T-helper 17 cell (primary cell): ENCODE results near the gene DNAJC21. TPM values are rescaled to one million over a fixed set of nuclear protein-coding genes. Genes with fewer than 3 reads are reported as not detected.

Source experiments
- ATAC-seq: fragments of 150-1000 bp; cut with Tn5 transposase; 2 replicates; pipeline ENCODE4 v1.10.0; 2021; ENCODE audit warnings: mild to moderate bottlenecking, moderate library complexity
- DNase-seq, 3 donors: peaks; one replicate each; pipeline versions ENCODE4 v3.0.0 to v3.0.0-alpha.2; 2020 to 2021
- H3K9me3 ChIP-seq: one replicate; pipeline ENCODE4 v1.7.0; 2013; ENCODE audit warnings: low read length, mild to moderate bottlenecking; ENCODE audit not compliant: control insufficient read depth, poor library complexity, severe bottlenecking
- H3K27ac Mint-ChIP-seq: one replicate; pipeline ENCODE4 v1.8.0; 2022; ENCODE audit warnings: mild to moderate bottlenecking, moderate library complexity, mixed read lengths
- H3K27me3 Mint-ChIP-seq: one replicate; pipeline ENCODE4 v1.8.0; 2022; ENCODE audit warnings: mixed read lengths
- H3K36me3 Mint-ChIP-seq: one replicate; pipeline ENCODE4 v1.8.0; 2022; ENCODE audit warnings: low read depth, mixed read lengths
- H3K4me1 Mint-ChIP-seq: one replicate; pipeline ENCODE4 v1.8.0; 2022; ENCODE audit warnings: mild to moderate bottlenecking, mixed read lengths
- H3K4me3 Mint-ChIP-seq: one replicate; pipeline ENCODE4 v1.8.0; 2022; ENCODE audit warnings: mild to moderate bottlenecking, moderate library complexity, mixed read lengths
- total RNA-seq, 4 donors: library from RNA in 2 of 4; stranded (reverse) in 2 of 4; gene quantifications; one replicate each; pipeline ENCODE4 v1.2.3 and lab custom pipeline; 2022 to 2026

Gene DNAJC21
- total RNA-seq, 2 donors from 2014 or later: 54.0 to 54.3 TPM

DNA sequence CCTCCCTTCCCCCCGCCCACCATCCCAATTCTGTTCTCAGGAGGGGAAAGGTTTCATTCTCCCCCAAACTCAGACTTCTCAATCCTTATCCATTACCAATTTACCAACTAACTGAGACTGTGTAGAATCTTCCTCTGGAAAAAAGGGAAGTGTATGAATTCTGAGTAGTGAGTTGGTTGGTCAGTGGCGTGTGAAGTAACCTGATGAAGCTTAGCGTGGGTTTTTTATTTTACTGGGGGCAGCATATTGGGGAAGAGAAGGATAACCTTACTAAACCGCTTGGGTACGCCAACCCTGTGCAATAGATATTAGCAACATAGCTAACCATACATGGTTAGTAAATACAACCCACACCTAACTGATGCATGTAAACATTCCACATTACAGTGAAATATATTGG is 1.1 kb upstream of the DNAJC21 start:
- Mint-ChIP-seq H3K27ac (no peak overlapping the region), H3K27me3 (no peaks in the 10 kb centered on the region), H3K4me1 (peaks cover 24% of the 10 kb centered on the region), H3K36me3 (peaks cover 4% of the 10 kb centered on the region), H3K4me3 (no peak overlapping the region)
- ATAC-seq (no peak), DNase-seq (no peak)
- no peaks in the 10 kb centered on the region for H3K9me3 ChIP-seq

DNA sequence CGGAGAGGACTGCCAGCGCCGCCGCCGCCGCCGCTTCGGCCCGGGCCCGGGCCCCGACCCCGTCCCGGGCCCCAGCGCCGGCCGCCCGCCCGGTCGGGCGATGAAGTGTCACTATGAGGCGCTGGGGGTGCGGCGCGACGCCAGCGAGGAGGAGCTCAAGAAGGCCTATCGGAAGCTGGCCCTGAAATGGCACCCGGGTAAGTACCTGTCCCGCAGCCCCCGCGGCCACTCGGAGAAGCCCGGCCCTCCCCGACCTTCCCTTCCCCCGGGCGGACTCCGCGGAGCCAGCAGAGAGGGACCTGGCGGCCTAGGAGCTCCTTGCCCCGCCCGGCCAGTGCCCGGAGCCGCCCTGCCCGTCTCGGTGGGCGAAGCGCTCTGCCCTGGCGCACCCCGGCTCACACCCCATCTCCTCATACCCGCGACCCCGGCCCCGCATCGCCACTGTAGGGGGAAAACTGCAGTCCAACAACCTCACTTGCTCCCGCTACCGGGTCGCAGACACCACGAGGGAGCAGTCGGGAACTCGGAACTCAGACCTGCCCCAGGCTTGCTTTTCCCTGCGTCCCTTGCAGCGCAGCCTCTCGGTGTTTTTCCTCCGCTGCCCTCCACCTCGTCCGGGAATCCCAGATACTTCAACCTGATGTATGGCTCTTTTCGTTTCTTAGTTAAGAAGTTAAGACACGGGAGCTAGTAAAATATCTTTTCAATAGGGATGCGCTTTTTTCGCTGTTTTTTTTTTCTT is 532 bp downstream of the DNAJC21 start:
- peaks cover 2% of the 10 kb centered on the region for H3K36me3 Mint-ChIP-seq

DNA sequence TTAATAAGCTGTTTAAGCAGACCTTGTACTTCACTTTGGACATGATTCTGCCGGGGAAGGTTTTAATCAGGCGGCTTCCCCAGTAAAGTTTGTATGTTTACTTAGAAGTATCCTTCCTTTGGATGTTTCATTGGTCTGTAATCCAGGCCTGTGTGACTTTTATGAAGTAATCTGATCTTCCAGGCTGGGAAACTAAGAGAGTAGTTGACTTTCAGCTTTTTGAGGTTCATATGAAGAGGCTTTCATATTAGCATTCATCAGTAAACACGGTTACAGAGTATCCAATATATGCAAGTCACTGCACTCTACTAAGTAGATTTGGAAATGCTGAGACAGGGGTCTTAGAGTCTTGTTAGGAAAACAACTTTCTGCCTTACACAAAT is 1.1 kb downstream of the DNAJC21 start:
- ATAC-seq: no peak
- no peaks in the 10 kb centered on the region for H3K27me3 Mint-ChIP-seq
- no peak for DNase-seq
- H3K9me3 ChIP-seq: no peaks in the 10 kb centered on the region
- peak overlapping the region; percentile 97 for H3K4me3 Mint-ChIP-seq
- peak overlapping the region; percentile 91 for H3K27ac Mint-ChIP-seq
- H3K4me1 Mint-ChIP-seq: peaks cover 30% of the 10 kb centered on the region
- H3K36me3 Mint-ChIP-seq: no peaks in the 10 kb centered on the region

More for the DNA sequence above, 532 bp downstream of the DNAJC21 start:
- H3K27me3 Mint-ChIP-seq: no peaks in the 10 kb centered on the region
- peak overlapping the region; percentile 91 for H3K27ac Mint-ChIP-seq
- no peaks in the 10 kb centered on the region for H3K9me3 ChIP-seq
- DNase-seq (peak; percentile 62 to 77 (median 68)), ATAC-seq (peak; percentile 74)
- H3K4me1 Mint-ChIP-seq: peaks cover 29% of the 10 kb centered on the region
- peak overlapping the region; percentile 97 for H3K4me3 Mint-ChIP-seq

DNA sequence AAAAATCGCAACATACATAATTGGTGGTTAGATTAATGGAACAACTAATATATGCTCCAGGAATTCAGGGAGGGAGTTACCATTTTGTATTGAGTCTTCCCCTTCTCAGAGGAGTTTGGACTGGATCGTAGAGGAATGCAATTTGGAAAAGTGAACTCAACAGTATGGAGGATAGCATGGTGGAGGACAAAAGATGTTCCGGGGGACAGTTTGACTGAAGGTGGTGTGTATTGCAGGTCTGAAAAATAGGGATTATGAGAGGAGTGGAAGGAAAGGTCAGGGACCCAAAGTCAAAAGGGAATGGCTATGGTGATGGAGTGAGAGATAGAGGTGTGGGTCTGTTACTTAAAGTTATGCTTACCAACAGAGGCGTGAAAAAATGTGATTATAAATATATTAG is 1.5 kb downstream of the DNAJC21 start:
- H3K9me3 ChIP-seq: no peaks in the 10 kb centered on the region
- Mint-ChIP-seq H3K4me1 (peaks cover 30% of the 10 kb centered on the region), H3K27ac (peak overlapping the region; percentile 91), H3K4me3 (peak overlapping the region; percentile 97), H3K36me3 (no peaks in the 10 kb centered on the region), H3K27me3 (no peaks in the 10 kb centered on the region)
- ATAC-seq (no peak), DNase-seq (no peak)

DNA sequence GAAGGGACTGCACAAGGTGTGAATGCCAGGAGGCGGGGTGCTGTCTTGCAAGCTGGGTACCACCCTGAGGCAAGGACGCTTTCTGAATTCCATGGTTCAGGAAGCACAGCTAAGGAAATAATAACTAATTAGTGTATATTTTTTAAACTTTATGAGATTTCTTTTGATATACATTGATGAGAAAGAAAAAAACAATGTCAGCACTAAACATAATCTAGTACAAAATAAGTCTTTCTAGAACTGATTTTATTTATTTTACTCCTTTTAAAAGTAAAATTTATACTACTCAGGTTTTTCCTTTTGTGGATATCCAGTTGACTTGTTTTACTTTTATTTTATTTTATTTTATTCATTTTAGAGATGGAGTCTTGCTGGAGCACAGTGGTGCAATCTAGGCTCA is 3.6 kb downstream of the DNAJC21 start:
- ATAC-seq (no peak), DNase-seq (no peak)
- no peaks in the 10 kb centered on the region for H3K9me3 ChIP-seq
- Mint-ChIP-seq H3K4me1 (peaks cover 30% of the 10 kb centered on the region), H3K27ac (no peak overlapping the region), H3K36me3 (peaks cover 3% of the 10 kb centered on the region), H3K27me3 (no peaks in the 10 kb centered on the region), H3K4me3 (no peak overlapping the region)

DNA sequence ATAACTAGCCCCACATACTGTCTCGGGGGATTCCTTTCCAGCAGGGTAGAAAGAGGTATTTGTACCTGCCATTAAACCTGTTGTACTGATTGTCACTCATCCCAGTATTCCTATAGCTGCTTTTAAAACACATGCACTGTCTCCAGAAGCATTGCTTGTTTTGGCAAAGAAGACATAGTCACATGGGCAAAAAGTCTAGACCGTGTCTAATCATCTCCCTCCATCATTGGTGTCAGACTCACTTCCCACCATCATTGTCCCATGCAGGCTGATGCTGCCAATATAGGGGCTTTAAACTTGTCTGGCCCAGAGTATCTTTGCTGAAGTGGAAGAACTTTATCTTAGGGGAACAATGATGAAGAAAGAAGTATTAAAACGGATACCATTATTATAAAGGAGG is 12.6 kb downstream of the DNAJC21 start:
- ATAC-seq (no peak), DNase-seq (no peak)
- no peaks in the 10 kb centered on the region for H3K9me3 ChIP-seq
- H3K27me3 Mint-ChIP-seq: no peaks in the 10 kb centered on the region
- H3K27ac Mint-ChIP-seq: no peak overlapping the region
- H3K36me3 Mint-ChIP-seq: peaks cover 13% of the 10 kb centered on the region
- no peak overlapping the region for H3K4me3 Mint-ChIP-seq
- H3K4me1 Mint-ChIP-seq: peaks cover 3% of the 10 kb centered on the region

DNA sequence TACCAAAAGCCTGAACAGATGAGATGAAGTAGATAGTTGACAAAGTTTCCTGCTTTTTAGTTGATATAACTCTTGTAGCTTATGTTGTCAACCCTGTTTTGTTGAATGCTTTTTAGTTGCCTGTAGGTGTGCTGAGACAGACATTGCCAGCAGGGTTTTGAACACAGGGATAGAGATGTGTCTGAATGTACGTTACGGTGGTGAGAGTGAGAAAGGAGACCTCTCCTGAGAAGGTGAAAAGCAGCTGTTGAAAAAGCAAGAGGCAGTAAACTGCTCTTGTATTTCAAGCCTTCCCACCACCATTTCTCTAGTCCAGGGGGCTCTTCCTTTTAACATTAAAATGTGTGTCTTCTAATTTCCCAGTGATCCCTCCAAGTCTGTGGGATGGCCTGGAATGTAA is 14.7 kb downstream of the DNAJC21 start:
- ATAC-seq (no peak), DNase-seq (no peak)
- no peaks in the 10 kb centered on the region for H3K9me3 ChIP-seq
- peak overlapping the region; percentile 61 for H3K27ac Mint-ChIP-seq
- peaks cover 11% of the 10 kb centered on the region for H3K36me3 Mint-ChIP-seq
- H3K4me3 Mint-ChIP-seq: no peak overlapping the region
- H3K27me3 Mint-ChIP-seq: no peaks in the 10 kb centered on the region
- H3K4me1 Mint-ChIP-seq: no peaks in the 10 kb centered on the region

DNA sequence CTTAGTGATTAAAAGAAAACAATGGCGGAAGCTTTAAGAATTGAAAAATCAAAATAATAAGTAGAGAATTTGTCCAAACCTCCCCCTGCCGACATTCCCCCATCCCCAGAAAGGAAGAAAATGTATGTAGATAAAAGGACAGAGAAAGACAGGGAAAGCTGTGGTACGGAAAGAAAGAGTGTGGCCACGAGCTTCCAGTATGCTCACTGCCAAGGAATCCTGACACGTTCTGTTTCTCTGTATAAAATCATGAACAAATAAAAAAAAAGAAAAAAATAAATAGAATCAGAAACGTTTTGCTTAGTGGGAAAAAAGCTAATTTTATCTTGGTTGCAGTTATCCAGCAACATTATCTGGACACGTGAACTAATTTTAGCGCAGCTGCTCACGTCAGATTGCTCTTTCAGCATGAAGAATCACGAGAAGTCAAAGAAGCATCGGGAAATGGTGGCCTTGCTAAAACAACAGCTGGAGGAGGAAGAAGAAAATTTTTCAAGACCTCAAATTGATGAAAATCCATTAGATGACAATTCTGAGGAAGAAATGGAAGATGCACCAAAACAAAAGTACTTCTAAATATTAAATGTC is 15.2 kb downstream of the DNAJC21 start:
- no peaks in the 10 kb centered on the region for H3K27me3 Mint-ChIP-seq
- ATAC-seq (no peak), DNase-seq (no peak)
- H3K9me3 ChIP-seq: no peaks in the 10 kb centered on the region
- peaks cover 3% of the 10 kb centered on the region for H3K4me1 Mint-ChIP-seq
- peaks cover 14% of the 10 kb centered on the region for H3K36me3 Mint-ChIP-seq
- H3K4me3 Mint-ChIP-seq: no peak overlapping the region
- no peak overlapping the region for H3K27ac Mint-ChIP-seq

DNA sequence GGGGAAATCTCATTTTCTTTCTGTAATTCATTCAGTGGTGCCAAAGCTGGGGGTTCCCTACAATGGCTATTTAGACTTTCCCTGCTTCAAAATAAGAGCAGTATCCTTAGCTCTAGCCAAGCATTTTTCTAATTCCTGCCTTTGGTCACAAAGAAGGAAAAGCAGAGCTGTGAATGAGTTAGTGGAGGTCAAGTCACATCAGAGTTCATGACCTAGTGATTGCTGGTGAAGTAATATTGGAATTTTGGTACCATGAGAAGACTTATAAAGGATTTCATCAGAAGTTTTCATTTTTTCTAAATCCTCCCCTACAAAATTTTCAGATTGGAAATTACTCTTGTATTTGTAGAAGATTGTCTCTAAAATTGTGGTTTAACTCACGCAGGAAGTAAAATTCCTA is 28.0 kb downstream of the DNAJC21 start:
- DNase-seq: no peak
- no peak for ATAC-seq
- peaks cover 5% of the 10 kb centered on the region for H3K4me1 Mint-ChIP-seq
- no peaks in the 10 kb centered on the region for H3K9me3 ChIP-seq
- H3K36me3 Mint-ChIP-seq: peaks cover 2% of the 10 kb centered on the region
- H3K27ac Mint-ChIP-seq: no peak overlapping the region
- H3K27me3 Mint-ChIP-seq: no peaks in the 10 kb centered on the region
- H3K4me3 Mint-ChIP-seq: no peak overlapping the region

DNA sequence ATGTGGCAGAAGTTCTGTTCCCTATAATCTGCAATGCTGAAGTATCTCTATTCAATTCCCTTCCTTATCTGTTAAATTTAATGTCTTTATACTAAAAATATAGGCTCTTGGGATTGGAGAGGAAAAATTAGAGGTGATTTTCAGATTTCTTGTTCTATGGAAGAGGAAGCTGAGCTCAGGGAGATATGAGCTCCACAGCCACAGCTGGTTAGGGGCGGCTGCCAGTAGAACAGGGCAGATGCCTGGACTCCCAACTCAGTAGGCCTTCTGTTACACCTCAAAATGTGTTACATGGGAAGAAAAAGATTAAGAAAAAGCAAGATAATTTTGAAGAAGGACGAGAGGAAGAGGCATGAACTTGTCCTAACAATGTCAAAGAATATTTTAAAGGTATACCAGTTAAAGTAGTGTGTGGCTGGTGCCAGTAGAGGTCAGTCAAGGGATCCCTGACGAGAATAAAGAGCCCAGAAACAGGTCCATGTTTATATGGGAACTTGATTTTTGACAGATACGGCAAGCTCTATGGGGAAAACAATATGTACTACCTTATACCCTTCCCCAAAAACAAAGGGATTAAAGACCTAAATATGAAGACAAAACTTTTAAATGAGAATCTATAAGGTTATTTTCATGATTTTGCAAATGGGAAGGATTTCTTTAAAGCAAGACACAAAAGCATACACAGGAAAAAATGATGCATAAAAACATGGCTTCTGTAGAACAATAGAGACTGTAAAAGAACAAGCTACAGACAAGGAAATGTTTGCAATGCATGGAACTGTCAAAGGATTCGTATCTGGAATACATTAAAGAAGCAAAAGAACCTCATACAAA is 28.7 kb downstream of the DNAJC21 start:
- peaks cover 2% of the 10 kb centered on the region for H3K36me3 Mint-ChIP-seq
- no peak overlapping the region for H3K27ac Mint-ChIP-seq
- H3K27me3 Mint-ChIP-seq: no peaks in the 10 kb centered on the region
- H3K9me3 ChIP-seq: no peaks in the 10 kb centered on the region
- DNase-seq (no peak), ATAC-seq (peak; percentile 68)
- no peak overlapping the region for H3K4me3 Mint-ChIP-seq
- H3K4me1 Mint-ChIP-seq: peaks cover 5% of the 10 kb centered on the region

DNA sequence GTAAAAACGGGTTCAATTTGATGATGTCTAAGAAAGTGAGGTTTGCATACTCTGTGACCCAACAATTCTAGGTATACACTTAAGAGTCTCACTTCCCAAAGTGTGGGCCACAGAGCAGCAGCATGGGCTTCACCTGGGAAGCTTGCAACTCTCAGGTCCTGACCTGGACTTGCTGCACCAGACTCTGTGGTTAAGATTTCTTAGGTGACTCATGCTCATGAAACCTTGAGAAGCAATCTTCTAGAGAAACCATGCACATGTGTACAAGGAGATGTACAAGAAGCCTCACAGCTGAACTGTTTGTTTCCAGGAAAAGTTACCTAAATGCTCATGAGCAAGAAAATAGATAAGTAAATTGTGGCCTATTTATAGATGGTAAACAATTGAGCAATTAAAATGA is 30.0 kb downstream of the DNAJC21 start:
- Mint-ChIP-seq H3K27ac (peak overlapping the region; percentile 62), H3K36me3 (peaks cover 2% of the 10 kb centered on the region), H3K27me3 (no peaks in the 10 kb centered on the region), H3K4me1 (peaks cover 5% of the 10 kb centered on the region), H3K4me3 (no peak overlapping the region)
- ATAC-seq (no peak), DNase-seq (no peak)
- H3K9me3 ChIP-seq: no peaks in the 10 kb centered on the region

DNA sequence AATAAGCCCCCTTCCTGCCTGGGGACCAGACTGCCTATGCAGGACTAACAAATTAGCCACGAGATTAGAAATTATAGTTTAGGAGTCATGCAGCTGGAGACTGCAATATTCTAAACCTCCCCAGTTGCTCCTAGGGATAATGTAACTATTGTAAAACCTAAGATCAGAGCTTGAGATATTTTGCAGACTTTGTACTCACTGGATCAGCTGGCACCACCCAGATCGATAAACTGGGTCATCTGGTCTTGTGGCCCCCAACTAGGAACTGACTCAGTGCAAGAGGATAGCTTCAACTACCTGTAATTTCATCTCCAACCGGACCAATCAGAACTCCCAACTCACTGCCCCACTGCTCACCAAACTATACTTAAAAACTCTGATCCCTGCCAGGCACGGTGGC is 38.2 kb downstream of the DNAJC21 start:
- H3K9me3 ChIP-seq: no peaks in the 10 kb centered on the region
- DNase-seq (no peak), ATAC-seq (no peak)
- H3K27me3 Mint-ChIP-seq: no peaks in the 10 kb centered on the region
- no peak overlapping the region for H3K27ac Mint-ChIP-seq
- H3K36me3 Mint-ChIP-seq: no peaks in the 10 kb centered on the region
- no peaks in the 10 kb centered on the region for H3K4me1 Mint-ChIP-seq
- H3K4me3 Mint-ChIP-seq: no peak overlapping the region

DNA sequence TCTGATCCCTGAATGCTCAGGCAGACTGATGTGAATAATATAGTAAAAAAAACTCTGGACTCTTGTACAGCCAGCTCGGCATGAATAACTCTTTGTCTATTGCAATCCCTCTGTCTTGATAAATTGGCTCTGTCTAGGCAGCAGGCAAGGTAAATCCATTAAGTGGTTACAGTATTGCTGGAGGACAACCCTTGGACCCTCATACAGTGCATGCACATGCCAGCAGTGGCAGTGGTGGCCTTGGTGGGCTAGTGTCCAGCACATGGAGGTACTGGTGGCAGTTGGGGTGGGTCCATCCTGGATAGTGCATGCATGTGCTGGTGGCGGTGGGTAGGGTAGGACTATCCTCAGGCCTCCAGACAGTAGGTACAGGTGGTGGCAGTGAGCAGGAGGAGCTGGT is 38.9 kb downstream of the DNAJC21 start:
- H3K4me3 Mint-ChIP-seq: no peak overlapping the region
- H3K9me3 ChIP-seq: no peaks in the 10 kb centered on the region
- H3K36me3 Mint-ChIP-seq: no peaks in the 10 kb centered on the region
- ATAC-seq: no peak
- H3K27ac Mint-ChIP-seq: no peak overlapping the region
- no peaks in the 10 kb centered on the region for H3K4me1 Mint-ChIP-seq
- DNase-seq: no peak
- no peaks in the 10 kb centered on the region for H3K27me3 Mint-ChIP-seq
